LNCAP (cell line): Measurements from ENCODE around the gene KRTAP10-5.

Experiments
- CTCF ChIP-seq: fragments of 450-650 bp; IDR thresholded peaks from 2 replicates; pipeline ENCODE4 v1.5.1; 2017; ENCODE audit warnings: mild to moderate bottlenecking

Gene KRTAP10-5

GRCh38 chr21:44531606-44532564 lies 48.5 kb downstream of the KRTAP10-5 start:
- no peak for TF ChIP-seq CTCF

- TF ChIP-seq CTCF, result no peak
These were observed 49.4 kb downstream of the KRTAP10-5 start for GRCh38 chr21:44530903-44531605.

- no peak for TF ChIP-seq CTCF
These were observed 50.0 kb downstream of the KRTAP10-5 start for GRCh38 chr21:44530221-44530902.

GRCh38 chr21:44529503-44530125 lies 50.8 kb downstream of the KRTAP10-5 start:
- TF ChIP-seq CTCF, result no peak
